NB4 (cell line): ENCODE measurements around the gene XDH.

Source experiments
- CTCF ChIP-seq: IDR thresholded peaks from one replicate; pipeline ENCODE4 v1.5.1; 2012; ENCODE audit warnings: low read depth, low read length
- MYC ChIP-seq: IDR thresholded peaks from 2 replicates; pipeline ENCODE4 v1.6.1; 2011; ENCODE audit warnings: low read depth, low read length
- POLR2A ChIP-seq: IDR thresholded peaks from 2 replicates; pipeline ENCODE4 v1.6.1; 2011; ENCODE audit warnings: mild to moderate bottlenecking; ENCODE audit not compliant: insufficient read length; ENCODE audit errors: extremely low read depth

DNA sequence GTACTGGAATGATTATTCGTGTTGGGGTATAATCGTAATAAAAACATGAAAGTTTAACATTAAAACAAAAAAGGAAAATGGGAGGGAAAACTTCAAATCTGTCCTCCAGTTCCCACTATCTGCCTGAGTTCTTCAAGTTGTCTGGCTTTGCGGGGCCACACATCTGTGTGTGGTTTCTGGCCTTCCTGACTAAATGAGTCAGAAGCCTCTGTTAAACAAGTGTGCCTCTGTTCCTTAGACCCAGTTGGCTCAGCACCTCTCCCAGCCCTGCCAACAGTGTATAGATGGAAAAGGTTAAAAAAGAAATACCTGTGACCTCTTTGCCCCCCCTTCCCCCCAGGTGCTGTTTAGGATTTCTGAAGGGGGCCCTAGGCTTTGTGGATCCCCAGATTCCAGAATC, 30.2 kb downstream of the XDH start:
- no peak for TF ChIP-seq CTCF
- no peak for TF ChIP-seq POLR2A
- no peak for TF ChIP-seq MYC
